Choroid plexus epithelial cell (primary cell): ENCODE results near the gene RNF214.
A peak's percentile ranks its signal among the peaks of the same experiment; 100 is the strongest.

Source experiments
- DNase-seq: peaks from one replicate; pipeline ENCODE4 v3.0.0-alpha.2; 2010; ENCODE audit warnings: low read depth
- H3K4me3 ChIP-seq: 2 replicates; pipeline ENCODE4 v1.5.1; 2011; ENCODE audit warnings: low read depth, mild to moderate bottlenecking, control low read depth, low read length, moderate library complexity
- CTCF ChIP-seq: conservative IDR thresholded peaks from 2 replicates; pipeline ENCODE4 v1.5.1; 2011; ENCODE audit warnings: low read depth, mild to moderate bottlenecking, control low read depth, inconsistent platforms, low read length, moderate library complexity

RNF214 gene

GRCh38 chr11:117281159-117281558 is 48.7 kb downstream of the RNF214 start:
- peak; percentile 88 for DNase-seq
- TF ChIP-seq CTCF: no peak
- no peak overlapping the region for H3K4me3 ChIP-seq

- no peak for TF ChIP-seq CTCF
- DNase-seq: no peak
- H3K4me3 ChIP-seq: no peak overlapping the region
Observed at GRCh38 chr11:117281869-117282268, 49.4 kb downstream of the RNF214 start.

GRCh38 chr11:117282956-117283355 is 50.5 kb downstream of the RNF214 start:
- H3K4me3 ChIP-seq: no peak overlapping the region
- DNase-seq: no peak
- TF ChIP-seq CTCF: no peak

- no peak for TF ChIP-seq CTCF
- DNase-seq: no peak
- no peak overlapping the region for H3K4me3 ChIP-seq
Observed at GRCh38 chr11:117284053-117284452, 51.6 kb downstream of the RNF214 start.

- no peak for DNase-seq
- no peak for TF ChIP-seq CTCF
- H3K4me3 ChIP-seq: no peak overlapping the region
Observed at GRCh38 chr11:117286588-117286987, 54.1 kb downstream of the RNF214 start.

- no peak for DNase-seq
- H3K4me3 ChIP-seq: no peak overlapping the region
- TF ChIP-seq CTCF: no peak
Observed at GRCh38 chr11:117287668-117288067, 55.2 kb downstream of the RNF214 start.

- no peak for DNase-seq
- no peak overlapping the region for H3K4me3 ChIP-seq
- TF ChIP-seq CTCF: no peak
Observed at GRCh38 chr11:117289795-117290194, 57.3 kb downstream of the RNF214 start.
